Caco-2 (cell line): ENCODE results near the gene C2orf49. TPM values are rescaled to one million over a fixed set of nuclear protein-coding genes. Genes with fewer than 3 reads are reported as not detected.

Experiments used
- BruUV-seq: library from RNA; stranded (reverse); fragments of 400-500 nt; replicated peaks from 2 replicates; lab custom pipeline; 2021; lab: Mats Ljungman, UMichigan
- CTCF ChIA-PET: fragments of 300-600 bp; sonication (Branson Sonifier 250); formaldehyde crosslinking; loops from one replicate; lab custom pipeline; 2022; ENCODE audit warnings: antibody characterized with exemption; lab: Charles Lee
- POLR2A ChIA-PET: fragments of 300-600 bp; sonication (Branson Sonifier 250); formaldehyde crosslinking; loops from one replicate; lab custom pipeline; 2022; ENCODE audit warnings: antibody characterized with exemption; lab: Charles Lee
- DNase-seq, 2 experiments: peaks; one replicate each; pipeline versions ENCODE4 v3.0.0 to v3.0.0-alpha.2; 2020 to 2022
- H3K27me3 ChIP-seq: replicated peaks from 2 replicates; pipeline ENCODE4 v1.6.0; 2011; ENCODE audit warnings: low read length; ENCODE audit not compliant: control insufficient read depth, insufficient read depth
- H3K36me3 ChIP-seq: 2 replicates; pipeline ENCODE4 v1.5.1; 2011; ENCODE audit warnings: low read length; ENCODE audit not compliant: control insufficient read depth, insufficient read depth
- H3K4me1 ChIP-seq: fragments of 250-450 bp; sonication (Bioruptor Pico); 2 replicates; pipeline ENCODE4 v1.5.1; 2020; ENCODE audit warnings: mild to moderate bottlenecking
- H3K4me3 ChIP-seq: 2 replicates; pipeline ENCODE4 v1.5.1; 2011; ENCODE audit warnings: low read depth, mild to moderate bottlenecking, control low read depth, low read length
- H3K9me3 ChIP-seq: fragments of 250-450 bp; sonication (Bioruptor Pico); 2 replicates; pipeline ENCODE4 v1.5.1; 2020; ENCODE audit warnings: mild to moderate bottlenecking, moderate library complexity
- H3K27ac Mint-ChIP-seq: one replicate; pipeline ENCODE4 v1.8.0; 2022; ENCODE audit warnings: mixed read lengths; ENCODE audit not compliant: unreplicated experiment
- H3K27me3 Mint-ChIP-seq: one replicate; pipeline ENCODE4 v1.8.0; 2022; ENCODE audit warnings: mixed read lengths; ENCODE audit not compliant: insufficient read depth, unreplicated experiment
- H3K36me3 Mint-ChIP-seq: one replicate; pipeline ENCODE4 v1.8.0; 2022; ENCODE audit warnings: mild to moderate bottlenecking, mixed read lengths; ENCODE audit not compliant: insufficient read depth, unreplicated experiment
- H3K4me1 Mint-ChIP-seq: one replicate; pipeline ENCODE4 v1.8.0; 2022; ENCODE audit warnings: low read depth, mixed read lengths; ENCODE audit not compliant: unreplicated experiment
- H3K4me3 Mint-ChIP-seq: one replicate; pipeline ENCODE4 v1.8.0; 2022; ENCODE audit warnings: mild to moderate bottlenecking, moderate library complexity, mixed read lengths; ENCODE audit not compliant: unreplicated experiment
- H3K9me3 Mint-ChIP-seq: one replicate; pipeline ENCODE4 v1.8.0; 2022; ENCODE audit warnings: mixed read lengths; ENCODE audit not compliant: unreplicated experiment
- intact Hi-C: fragments of 100-400 bp; cut with micrococcal nuclease; formaldehyde crosslinking; loops from one replicate; pipeline ENCODE4 v1.10.0; 2022; ENCODE audit not compliant: unreplicated experiment
- total RNA-seq: library from RNA; stranded (reverse); gene quantifications from 2 replicates; pipeline ENCODE4 v1.2.3, GENCODE V29; 2022
- TF ChIP-seq, protein P1 (sequence below), 2 experiments: fragments of 200-600 bp in 1 of 2; IDR thresholded peaks; 1 replicate in 1 of 2; 2 replicates in 1 of 2; pipeline versions ENCODE4 v1.5.1 to v1.8.0; 2011 to 2022; ENCODE audit warnings: antibody characterized with exemption in 1 of 2, control low read depth in 1 of 2, inconsistent platforms in 1 of 2, low read depth in 1 of 2, low read length in 1 of 2, mild to moderate bottlenecking in 1 of 2, moderate library complexity in 1 of 2; ENCODE audit not compliant: insufficient read depth in 1 of 2, severe bottlenecking in 1 of 2, unreplicated experiment in 1 of 2

C2orf49 gene
- total RNA-seq, 1 experiment from 2014 or later: 24.8 TPM

DNA sequence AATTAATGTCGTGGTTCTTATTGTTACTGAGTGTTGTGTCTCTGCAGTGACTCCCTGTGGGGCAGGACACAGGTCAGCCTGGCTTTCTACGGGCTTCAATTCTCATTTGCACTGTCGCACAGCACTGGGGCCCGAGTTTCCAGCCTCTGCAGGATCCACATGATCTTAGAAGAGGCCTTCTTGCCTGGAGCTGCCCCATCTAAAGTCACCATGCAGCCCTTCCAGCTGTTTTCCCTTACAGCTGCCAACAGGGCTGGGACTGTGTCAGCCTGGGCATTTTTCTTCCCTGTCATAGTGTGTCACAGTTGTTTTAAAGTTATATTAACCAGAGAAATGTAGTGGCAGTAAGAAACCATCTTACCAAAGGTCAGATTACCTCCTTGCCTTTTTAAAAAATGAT, 34.5 kb downstream of the C2orf49 start:
- H3K9me3 Mint-ChIP-seq: no peaks in the 10 kb centered on the region
- H3K27me3 ChIP-seq: no peaks in the 10 kb centered on the region
- DNase-seq: no peak
- TF ChIP-seq, protein P1, sequence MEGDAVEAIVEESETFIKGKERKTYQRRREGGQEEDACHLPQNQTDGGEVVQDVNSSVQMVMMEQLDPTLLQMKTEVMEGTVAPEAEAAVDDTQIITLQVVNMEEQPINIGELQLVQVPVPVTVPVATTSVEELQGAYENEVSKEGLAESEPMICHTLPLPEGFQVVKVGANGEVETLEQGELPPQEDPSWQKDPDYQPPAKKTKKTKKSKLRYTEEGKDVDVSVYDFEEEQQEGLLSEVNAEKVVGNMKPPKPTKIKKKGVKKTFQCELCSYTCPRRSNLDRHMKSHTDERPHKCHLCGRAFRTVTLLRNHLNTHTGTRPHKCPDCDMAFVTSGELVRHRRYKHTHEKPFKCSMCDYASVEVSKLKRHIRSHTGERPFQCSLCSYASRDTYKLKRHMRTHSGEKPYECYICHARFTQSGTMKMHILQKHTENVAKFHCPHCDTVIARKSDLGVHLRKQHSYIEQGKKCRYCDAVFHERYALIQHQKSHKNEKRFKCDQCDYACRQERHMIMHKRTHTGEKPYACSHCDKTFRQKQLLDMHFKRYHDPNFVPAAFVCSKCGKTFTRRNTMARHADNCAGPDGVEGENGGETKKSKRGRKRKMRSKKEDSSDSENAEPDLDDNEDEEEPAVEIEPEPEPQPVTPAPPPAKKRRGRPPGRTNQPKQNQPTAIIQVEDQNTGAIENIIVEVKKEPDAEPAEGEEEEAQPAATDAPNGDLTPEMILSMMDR (IDR thresholded peaks at IDR 0.05; ENCODE audit: insufficient read depth in 1 of 2, low read depth in 1 of 2, low read length in 1 of 2, severe bottlenecking in 1 of 2, unreplicated experiment in 1 of 2): no peak
- no peak overlapping the region for H3K4me3 ChIP-seq
- H3K27me3 Mint-ChIP-seq: no peaks in the 10 kb centered on the region
- peaks cover 16% of the 10 kb centered on the region for H3K4me1 Mint-ChIP-seq
- peak overlapping the region; percentile 6 for H3K27ac Mint-ChIP-seq
- ChIA-PET POLR2A (no interaction called here), CTCF (no interaction called here)
- H3K36me3 Mint-ChIP-seq: peaks cover 72% of the 10 kb centered on the region
- H3K9me3 ChIP-seq: no peaks in the 10 kb centered on the region
- BruUV-seq: no TSS peak
- no peaks in the 10 kb centered on the region; the same call in 1 of the 2 replicates for H3K36me3 ChIP-seq
- no peak overlapping the region for H3K4me3 Mint-ChIP-seq
- intact Hi-C loops: no loop called here
- peaks cover 19% of the 10 kb centered on the region for H3K4me1 ChIP-seq

DNA sequence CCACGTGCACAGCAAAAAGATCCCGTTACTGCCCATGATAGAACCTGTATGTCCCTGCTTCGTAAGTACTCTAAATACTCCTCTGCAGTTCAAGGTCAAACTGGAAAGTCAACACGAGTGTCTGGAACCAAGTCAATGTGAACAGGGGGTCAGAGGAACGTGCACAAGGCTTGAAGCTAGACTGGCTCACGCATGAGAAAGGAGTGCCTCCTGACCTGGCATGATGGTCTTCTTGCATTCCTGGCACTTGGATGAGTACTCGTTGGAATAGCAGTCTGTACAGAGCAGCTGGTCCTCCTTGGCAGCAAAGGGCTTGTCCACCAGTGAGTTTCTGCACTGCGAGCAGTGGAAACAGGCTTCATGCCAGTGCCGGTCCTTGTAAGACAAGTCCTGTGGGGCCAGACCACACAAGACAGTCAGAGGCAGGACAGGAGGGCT, 36.0 kb downstream of the C2orf49 start:
- Mint-ChIP-seq H3K4me3 (no peak overlapping the region), H3K9me3 (no peaks in the 10 kb centered on the region), H3K36me3 (peaks cover 63% of the 10 kb centered on the region), H3K27ac (peak overlapping the region; percentile 72), H3K4me1 (peaks cover 20% of the 10 kb centered on the region), H3K27me3 (no peaks in the 10 kb centered on the region)
- peaks cover 33% of the 10 kb centered on the region for H3K4me1 ChIP-seq
- H3K27me3 ChIP-seq: no peaks in the 10 kb centered on the region
- DNase-seq: no peak
- intact Hi-C loops: no loop called here
- H3K9me3 ChIP-seq: no peaks in the 10 kb centered on the region
- ChIA-PET CTCF (no interaction called here), POLR2A (no interaction called here)
- H3K4me3 ChIP-seq: no peak overlapping the region
- BruUV-seq: no TSS peak
- H3K36me3 ChIP-seq: no peaks in the 10 kb centered on the region
- TF ChIP-seq, protein P1 (IDR thresholded peaks at IDR 0.05; ENCODE audit: insufficient read depth in 1 of 2, low read depth in 1 of 2, low read length in 1 of 2, severe bottlenecking in 1 of 2, unreplicated experiment in 1 of 2): no peak

DNA sequence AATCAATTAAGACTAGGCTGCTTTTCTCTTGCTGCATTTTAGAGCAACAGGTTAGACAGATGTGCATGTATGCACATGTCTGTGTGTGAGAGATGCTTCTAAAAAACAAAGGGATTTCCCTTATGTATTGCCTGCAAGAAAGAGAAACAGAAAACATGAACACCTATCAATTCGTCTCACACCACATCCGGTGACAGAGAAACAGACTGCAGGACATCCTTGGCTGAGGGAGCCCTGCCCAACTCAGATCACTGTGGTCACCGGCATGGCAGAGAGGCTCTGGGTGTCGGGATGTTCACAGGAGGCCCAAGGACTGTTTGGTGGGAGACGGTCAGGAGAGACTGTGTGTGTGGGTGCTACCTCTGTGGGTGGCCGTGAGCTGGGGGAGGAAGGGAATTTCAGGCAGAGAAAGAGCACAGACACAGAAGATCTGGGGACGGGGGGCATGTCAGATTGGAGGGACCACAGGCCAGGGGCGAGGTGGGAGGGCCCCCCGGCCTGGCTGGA, 36.6 kb downstream of the C2orf49 start:
- Mint-ChIP-seq H3K36me3 (peaks cover 60% of the 10 kb centered on the region), H3K27me3 (no peaks in the 10 kb centered on the region), H3K4me3 (no peak overlapping the region), H3K4me1 (peaks cover 25% of the 10 kb centered on the region), H3K27ac (peak overlapping the region; percentile 72), H3K9me3 (no peaks in the 10 kb centered on the region)
- TF ChIP-seq, protein P1 (IDR thresholded peaks at IDR 0.05; ENCODE audit: insufficient read depth in 1 of 2, low read depth in 1 of 2, low read length in 1 of 2, severe bottlenecking in 1 of 2, unreplicated experiment in 1 of 2): no peak
- H3K9me3 ChIP-seq: no peaks in the 10 kb centered on the region
- CTCF ChIA-PET: interaction anchor here (0.7 kb wide), 1 partner anchor 147 kb away, joined by 3 read pairs; no protein-coding TSS in a partner anchor
- BruUV-seq: no TSS peak
- no peaks in the 10 kb centered on the region for H3K27me3 ChIP-seq
- no peak for DNase-seq
- H3K4me3 ChIP-seq: no peak overlapping the region
- POLR2A ChIA-PET: no interaction called here
- no peaks in the 10 kb centered on the region for H3K36me3 ChIP-seq
- peaks cover 39% of the 10 kb centered on the region for H3K4me1 ChIP-seq
- intact Hi-C loops: no loop called here
